MG63 (cell line): Measurements from ENCODE around the gene AP1B1. TPM values are rescaled to one million over a fixed set of nuclear protein-coding genes. Genes with fewer than 3 reads are reported as not detected.
"Not testable (repeated sequence)": the region's sequence is repeated elsewhere in the genome, so short reads cannot be mapped to it uniquely, and the experiment has no call there.

ENCODE experiments used
- DNase-seq: peaks from one replicate; pipeline ENCODE4 v3.0.0-alpha.2; 2020
- H3K27me3 ChIP-seq: fragments of 250-450 bp; sonication (Bioruptor Pico); 2 replicates; pipeline ENCODE4 v1.5.1; 2020; ENCODE audit warnings: mild to moderate bottlenecking, moderate library complexity
- H3K36me3 ChIP-seq: fragments of 250-450 bp; sonication (Bioruptor Pico); 2 replicates; pipeline ENCODE4 v1.5.1; 2020; ENCODE audit warnings: mild to moderate bottlenecking, moderate library complexity
- H3K4me3 ChIP-seq: fragments of 250-450 bp; sonication (Bioruptor Pico); 2 replicates; pipeline ENCODE4 v1.5.1; 2020; ENCODE audit warnings: mild to moderate bottlenecking, moderate library complexity
- H3K9me3 ChIP-seq: fragments of 250-450 bp; sonication (Bioruptor Pico); 2 replicates; pipeline ENCODE4 v1.5.1; 2020; ENCODE audit warnings: mild to moderate bottlenecking, moderate library complexity
- total RNA-seq: library from RNA; depleted of rRNA; stranded (reverse); fragments of >200 nt; shearing (Covaris generic); gene quantifications from 2 replicates; pipeline ENCODE4 v1.2.3, GENCODE V29; 2014; ENCODE audit warnings: low replicate concordance; rRNA removed

AP1B1 gene
- 49.3 and 75.2 TPM in 2 replicates for total RNA-seq

DNA sequence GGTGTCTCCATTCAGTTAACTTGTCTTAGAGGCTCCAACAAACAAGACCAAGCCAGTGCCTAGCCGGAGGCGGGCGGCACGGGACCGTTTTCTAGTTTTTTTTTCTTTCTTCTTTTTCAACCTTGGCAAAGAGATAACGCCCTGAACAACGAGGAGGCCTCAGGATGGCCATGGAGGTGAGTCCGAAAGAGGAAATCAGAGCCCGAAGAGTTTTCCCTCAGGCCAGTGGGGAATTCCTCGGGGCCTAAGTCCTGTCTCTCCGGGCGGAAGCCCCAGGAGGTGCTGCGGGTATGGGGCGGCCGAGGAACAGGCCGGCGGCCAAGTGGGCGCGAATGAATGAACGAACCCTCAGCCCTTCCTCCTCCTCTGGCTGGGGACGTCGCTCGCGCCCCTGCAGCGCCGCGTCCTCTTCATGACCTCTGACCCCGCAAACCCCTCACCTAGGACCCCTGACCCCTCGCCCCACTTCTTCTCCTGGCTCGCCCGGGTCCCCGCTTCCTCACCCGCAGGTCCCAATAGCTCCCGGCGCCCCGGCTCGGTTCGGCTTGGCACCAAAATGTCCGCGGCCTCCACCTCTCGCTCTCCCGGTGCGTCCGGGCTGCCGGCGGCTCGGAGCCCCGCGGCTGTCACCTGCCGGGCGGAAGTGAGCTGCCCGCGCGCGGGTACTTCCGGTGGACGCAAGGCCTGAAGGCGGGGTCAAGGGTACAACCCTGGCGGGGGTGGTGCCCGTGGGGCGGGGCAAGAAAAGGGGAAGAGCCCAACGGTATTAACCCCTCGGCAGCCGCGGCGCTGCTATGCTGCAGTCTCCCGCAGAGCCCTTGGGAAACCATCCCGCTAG lies at the start of gene AP1B1:
TSS of gene AP1B1 (minus strand) at position 650 of the 838 bp plus-strand sequence. CDS start 21,327 bp downstream, outside the sequence.
- Histone ChIP-seq H3K27me3 (no peaks in the 10 kb centered on the region), H3K36me3 (peaks cover 14% of the 10 kb centered on the region), H3K4me3 (peak within 1 kb of the TSS; percentile 87), H3K9me3 (no peaks in the 10 kb centered on the region)
- peak; percentile 95 for DNase-seq

DNA sequence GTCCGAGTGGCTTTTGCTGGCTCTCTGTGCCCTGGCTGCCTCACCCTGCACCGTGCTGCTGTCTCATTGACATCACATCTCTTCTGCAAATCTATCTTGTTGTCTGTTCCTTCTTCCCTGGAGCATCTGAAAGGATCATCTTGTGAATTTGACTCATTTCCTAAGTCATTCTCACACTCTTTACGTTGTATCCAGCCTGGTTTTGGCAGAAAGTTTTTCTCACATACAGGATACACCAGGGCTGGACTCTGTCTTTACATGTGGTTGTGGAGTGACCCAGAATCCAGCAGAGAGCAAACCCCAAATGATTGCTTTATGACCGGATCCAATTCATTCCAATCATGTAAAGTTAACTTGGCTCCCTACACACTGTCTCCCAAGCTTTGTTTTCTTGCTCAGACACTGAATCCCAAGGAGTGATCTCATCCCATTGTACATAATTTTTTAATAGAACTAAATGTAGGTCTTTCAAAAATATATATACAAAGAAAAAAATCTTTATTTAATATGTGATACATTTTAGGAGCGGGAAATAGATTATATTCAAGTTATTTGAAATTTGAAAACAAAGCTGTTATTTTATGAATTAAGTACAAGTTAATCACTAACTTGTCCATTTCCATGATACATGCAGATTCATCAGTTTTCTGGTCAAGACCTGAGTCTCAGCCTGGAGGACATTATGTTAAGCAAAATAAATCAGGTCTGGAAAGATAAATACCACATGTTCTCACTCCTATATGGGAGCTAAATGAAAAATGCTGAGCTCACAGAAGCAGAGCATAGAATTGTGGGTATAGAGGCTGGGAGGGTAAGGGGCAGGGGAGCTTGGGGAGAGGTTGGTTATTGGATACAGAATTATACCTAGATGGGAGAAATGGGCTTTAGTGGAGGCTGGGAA lies 47.1 kb upstream of the AP1B1 start:
- no peaks in the 10 kb centered on the region for H3K36me3 ChIP-seq
- no peaks in the 10 kb centered on the region for H3K9me3 ChIP-seq
- H3K27me3 ChIP-seq = peaks cover 34% of the 10 kb centered on the region
- DNase-seq = no peak
- H3K4me3 ChIP-seq = no peak overlapping the region

DNA sequence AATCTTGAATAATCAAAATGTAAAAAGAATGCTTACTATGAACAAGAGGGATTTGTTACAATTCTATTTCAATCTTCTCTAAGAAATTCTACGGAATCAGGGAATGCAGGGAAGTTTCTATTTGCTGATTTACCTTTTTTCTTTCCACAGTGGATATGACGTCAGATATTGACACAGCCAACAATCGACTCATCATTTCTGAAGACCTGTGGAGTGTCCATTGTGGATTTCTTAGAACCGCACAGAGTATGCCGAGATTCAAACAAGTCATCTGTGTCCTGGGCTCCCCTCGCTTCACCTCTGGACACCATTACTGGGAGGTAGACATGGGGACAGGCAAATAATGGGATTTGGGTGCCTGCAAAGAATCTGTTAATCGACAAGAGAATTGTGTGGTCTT lies 45.9 kb upstream of the AP1B1 start:
- H3K27me3 ChIP-seq = peaks cover 41% of the 10 kb centered on the region

DNA sequence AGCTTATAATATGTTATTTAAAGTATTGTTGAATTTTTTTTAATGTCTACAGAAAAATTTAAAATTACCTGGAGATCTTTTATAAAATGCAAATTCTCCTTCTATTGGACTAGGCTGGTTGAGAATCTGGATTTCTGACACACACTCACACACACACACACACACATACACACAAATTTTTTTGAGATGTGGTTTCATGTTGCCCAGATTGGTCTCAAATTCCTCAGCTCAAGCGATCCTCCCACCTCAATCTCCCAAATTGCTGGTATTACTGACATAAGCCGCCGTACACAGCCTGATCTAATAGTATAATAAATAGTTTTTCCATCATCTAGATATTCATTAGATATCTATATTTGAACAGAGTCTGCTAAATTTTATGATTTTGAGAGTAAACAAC lies 45.5 kb upstream of the AP1B1 start:
- Histone ChIP-seq H3K27me3 (peaks cover 41% of the 10 kb centered on the region), H3K9me3 (no peaks in the 10 kb centered on the region), H3K36me3 (no peaks in the 10 kb centered on the region), H3K4me3 (no peak overlapping the region)
- no peak for DNase-seq

More for the DNA sequence above, 45.9 kb upstream of the AP1B1 start:
- Histone ChIP-seq H3K4me3 (no peak overlapping the region), H3K9me3 (no peaks in the 10 kb centered on the region), H3K36me3 (no peaks in the 10 kb centered on the region)
- DNase-seq = no peak

DNA sequence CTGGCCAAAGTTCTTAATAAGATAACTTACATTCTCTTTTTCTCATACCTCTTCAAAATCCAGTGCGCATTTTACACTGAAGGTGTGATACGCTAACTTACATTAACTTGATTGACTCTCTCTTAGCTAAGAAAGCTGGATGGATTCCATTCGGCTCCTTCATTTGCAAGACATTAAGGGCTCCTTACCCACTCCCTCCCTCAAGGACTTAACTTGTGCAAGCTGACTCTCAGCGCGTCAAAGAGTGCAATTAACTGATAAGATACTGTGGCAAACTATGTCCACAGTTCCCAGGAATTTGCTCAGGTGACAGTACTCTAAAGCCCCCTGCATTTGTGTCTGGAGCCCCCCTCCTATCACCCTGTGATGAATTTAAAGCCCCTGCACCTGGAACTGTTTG lies 43.6 kb upstream of the AP1B1 start:
- Histone ChIP-seq H3K36me3 (no peaks in the 10 kb centered on the region), H3K4me3 (no peak overlapping the region), H3K9me3 (no peaks in the 10 kb centered on the region), H3K27me3 (peaks cover 41% of the 10 kb centered on the region)
- no peak for DNase-seq

DNA sequence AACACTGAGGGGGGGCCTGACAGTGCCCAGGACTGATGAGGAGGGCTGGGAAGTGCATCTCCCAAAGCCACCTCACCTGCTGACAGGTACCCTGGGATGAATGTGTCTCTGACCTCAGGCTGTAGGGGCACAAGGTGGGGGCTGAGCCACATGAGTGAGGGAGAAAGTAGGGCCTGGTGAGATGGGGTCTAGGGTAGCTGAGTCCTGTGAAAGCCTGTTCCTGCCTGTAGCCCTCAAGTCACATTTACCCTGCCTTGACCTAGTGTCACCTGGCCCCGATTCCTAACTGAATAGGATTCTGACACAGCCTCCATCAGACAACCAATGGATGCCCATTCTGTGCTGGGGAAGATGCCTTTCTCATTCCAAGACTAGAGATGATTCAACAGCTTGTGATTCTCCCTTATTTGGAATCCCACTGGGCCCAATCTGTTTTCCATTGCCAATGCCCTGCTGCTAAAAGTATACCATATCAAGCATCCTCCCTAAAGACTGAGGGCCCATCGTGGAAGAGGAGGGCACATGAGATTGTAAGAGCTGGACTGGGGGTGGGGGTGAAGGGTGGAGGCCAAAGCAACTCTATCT lies 38.9 kb upstream of the AP1B1 start:
- peaks cover 15% of the 10 kb centered on the region for H3K27me3 ChIP-seq
- H3K9me3 ChIP-seq = no peaks in the 10 kb centered on the region
- no peak for DNase-seq
- H3K36me3 ChIP-seq = no peaks in the 10 kb centered on the region
- no peak overlapping the region for H3K4me3 ChIP-seq

DNA sequence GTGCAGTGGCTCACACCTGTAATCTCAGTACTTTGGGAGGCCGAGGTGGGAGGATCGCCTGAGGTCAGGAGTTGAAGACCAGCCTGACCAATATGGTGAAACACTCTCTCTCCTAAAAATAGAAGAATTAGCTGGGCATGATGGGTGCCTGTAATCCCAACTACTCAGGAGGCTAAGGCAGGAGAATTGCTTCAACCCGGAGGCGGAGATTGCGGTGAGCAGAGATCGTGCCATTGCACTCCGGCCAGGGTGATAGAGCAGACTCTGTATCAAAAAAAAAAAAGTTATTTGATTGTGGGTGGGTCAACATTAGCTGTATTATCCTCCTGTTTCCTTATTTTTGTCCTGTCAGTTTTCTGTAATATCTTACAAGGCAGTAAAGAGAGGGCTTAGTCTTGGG lies 38.1 kb upstream of the AP1B1 start:
- Histone ChIP-seq H3K9me3 (no peaks in the 10 kb centered on the region), H3K36me3 (no peaks in the 10 kb centered on the region), H3K27me3 (peaks cover 15% of the 10 kb centered on the region), H3K4me3 (no peak overlapping the region)
- DNase-seq = no peak

DNA sequence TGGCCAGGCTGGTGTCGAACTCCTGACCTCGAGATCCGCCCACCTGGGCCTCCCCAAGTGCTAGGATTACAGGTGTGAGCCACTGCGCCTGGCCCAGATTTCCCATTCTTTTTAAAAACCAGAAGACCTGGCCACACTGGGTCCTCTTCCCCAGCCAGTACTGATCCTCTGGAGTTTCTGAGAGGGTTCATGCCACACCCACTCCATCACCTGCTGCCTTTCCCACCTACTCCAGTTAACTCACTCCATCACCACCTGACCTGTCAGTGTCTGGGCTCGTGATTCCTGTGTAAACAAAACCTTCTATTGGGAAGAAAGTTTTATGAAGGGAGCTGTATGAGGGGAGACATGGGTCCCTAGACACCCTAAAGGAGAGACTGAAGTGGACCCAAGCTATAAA lies 30.3 kb upstream of the AP1B1 start:
- H3K36me3 ChIP-seq, H3K27me3 ChIP-seq, H3K4me3 ChIP-seq, DNase-seq, H3K9me3 ChIP-seq: not testable (repeated sequence)

DNA sequence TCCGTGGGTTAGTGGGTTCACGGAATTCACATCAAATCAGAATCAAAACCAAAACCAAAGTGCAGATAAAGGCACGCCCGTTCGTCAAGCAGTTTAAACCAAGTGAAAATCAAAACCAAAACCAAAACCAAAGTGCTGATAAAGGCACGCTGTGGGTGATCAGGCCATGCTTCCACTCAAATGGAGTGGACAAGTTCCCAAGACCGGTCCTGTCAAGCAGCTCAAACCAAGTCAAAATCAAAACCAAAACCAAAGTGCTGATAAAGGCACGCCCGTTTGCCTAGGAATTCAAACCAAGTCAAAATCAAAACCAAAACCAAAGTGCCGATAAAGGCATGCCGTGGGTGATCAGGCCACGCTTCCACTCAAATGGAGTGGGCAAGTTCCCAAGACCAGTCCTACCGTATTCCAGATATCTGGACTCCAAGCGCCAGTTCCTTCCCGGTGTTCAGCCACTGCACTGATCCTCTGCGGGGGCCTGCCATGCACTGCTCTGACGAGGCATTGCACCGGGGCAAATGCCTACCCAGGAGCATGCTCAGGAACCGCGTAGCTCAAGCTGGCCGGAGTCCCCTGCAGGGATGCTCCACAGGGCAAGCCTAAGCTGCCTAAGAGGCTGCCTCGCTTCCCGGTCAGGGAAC lies 26.7 kb upstream of the AP1B1 start:
- peak overlapping the region; percentile 47 for H3K4me3 ChIP-seq
- not testable (repeated sequence) for H3K27me3 ChIP-seq, H3K36me3 ChIP-seq, H3K9me3 ChIP-seq
- DNase-seq = peak; percentile 52

DNA sequence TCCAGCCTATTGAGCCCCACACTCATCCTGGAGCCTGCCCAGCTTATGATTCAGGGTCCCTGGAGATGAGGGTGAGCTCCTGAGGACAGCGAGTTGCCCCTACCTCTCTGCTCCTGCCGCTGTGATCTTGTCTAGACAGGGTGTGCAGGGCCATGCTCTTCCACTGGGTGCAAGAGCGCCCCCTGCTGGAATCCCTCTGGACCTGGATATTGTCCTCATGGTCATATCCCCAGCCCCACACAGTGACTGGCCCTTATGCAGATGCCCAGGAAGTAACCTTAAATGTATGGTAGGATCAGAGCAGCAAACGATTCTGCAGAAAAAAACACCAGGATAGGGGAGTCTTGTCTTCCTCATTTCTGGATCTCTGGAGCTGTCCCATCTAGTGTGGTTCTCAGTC lies 24.4 kb upstream of the AP1B1 start:
- not testable (repeated sequence) for H3K9me3 ChIP-seq, H3K36me3 ChIP-seq, H3K4me3 ChIP-seq, DNase-seq, H3K27me3 ChIP-seq

DNA sequence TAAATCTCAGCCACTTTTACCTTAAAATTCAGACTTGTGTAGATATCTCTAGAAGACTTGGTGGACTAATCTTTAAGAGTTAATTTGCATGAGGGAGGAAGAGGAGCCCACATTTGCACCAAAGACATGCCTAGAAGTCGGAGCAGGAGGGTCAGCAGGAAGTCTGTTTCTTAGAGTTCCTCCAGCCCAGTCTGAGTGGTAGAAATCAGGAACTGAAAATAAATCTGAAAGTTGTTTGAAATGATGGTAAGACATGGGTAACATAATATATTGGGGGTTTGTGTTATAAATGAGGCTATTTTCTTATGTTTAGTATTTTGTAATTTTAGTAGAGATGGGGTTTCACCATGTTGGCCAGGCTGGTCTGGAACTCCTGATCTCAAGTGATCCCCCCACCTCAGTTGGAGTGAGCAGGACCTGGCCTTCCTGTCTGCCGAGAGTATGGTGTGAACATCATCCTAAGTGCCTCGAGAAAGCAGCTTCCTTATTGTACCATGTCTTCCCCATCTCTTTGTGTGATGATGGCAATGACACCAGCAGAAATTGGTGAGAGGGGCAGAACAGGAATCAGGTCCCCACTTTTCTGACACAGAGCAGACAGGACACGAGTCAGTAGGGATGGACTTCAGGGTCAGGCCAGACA lies 23.3 kb upstream of the AP1B1 start:
- not testable (repeated sequence) for H3K9me3 ChIP-seq, H3K27me3 ChIP-seq, H3K36me3 ChIP-seq, H3K4me3 ChIP-seq, DNase-seq

DNA sequence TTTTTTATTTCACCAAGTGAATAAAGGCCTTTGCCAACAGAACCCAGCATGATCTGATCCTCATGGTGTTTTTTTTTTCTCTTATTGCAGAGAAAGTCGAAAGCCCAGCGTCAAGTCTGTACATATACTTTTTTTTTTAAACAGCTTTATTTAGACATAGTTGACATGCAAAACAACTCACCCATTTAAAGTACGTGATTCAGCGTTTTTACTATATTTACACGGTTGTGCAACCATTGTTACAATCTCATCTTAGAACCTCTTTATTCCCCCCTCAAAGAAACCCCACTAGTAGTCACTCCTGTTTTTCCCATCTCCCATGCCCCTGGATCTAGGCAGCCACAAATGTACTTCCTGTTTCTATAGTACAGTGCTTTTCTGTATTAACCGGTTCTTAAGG lies 20.6 kb upstream of the AP1B1 start:
- Histone ChIP-seq H3K36me3 (no peaks in the 10 kb centered on the region), H3K27me3 (0 out of 2 replicates have a peak, but pooled peaks cover 4% of the 10 kb centered on the region), H3K4me3 (no peak overlapping the region), H3K9me3 (no peaks in the 10 kb centered on the region)
- no peak for DNase-seq

DNA sequence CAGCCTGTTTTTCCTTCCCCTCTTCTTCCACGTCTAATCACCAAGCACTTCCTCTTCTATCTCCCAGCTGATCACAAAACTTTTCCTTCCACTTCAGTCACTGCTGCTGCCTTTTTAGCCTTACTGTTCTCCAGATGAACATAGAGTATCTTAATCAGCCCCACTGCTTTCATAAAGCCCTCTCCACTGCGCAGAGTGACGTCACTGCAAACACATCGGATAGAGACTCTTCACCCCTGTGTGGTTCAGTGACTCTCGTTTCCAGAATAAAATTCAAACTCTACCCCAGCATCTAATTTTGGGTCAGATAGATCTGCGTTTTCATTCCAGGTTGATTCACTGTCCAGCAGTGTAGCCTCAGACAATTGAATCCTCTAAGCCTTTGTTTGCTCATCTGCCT lies 13.2 kb upstream of the AP1B1 start:
- H3K36me3 ChIP-seq, DNase-seq, H3K27me3 ChIP-seq, H3K9me3 ChIP-seq, H3K4me3 ChIP-seq: not testable (repeated sequence)

DNA sequence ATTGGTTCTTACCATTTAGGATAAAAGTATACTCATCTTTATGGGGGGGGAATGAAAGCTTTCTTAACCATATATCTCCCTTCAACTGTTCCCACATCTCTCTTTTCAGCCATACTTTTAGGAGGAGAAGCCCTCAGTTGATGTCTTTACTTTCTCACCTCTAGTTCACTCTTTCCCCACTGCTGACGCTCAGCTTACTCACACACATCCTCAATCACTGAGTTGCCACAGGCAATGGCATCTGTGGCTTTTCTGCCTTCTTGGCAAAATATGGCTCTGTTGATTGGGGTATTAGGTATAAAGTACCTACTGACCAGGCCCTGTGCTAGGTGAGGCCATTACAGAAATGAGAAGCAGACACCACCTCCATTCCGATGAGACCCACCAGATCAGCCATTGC lies 12.2 kb upstream of the AP1B1 start:
- 0 out of 2 replicates have a peak, but pooled peaks cover 5% of the 10 kb centered on the region for H3K27me3 ChIP-seq
- DNase-seq = no peak
- no peaks in the 10 kb centered on the region for H3K36me3 ChIP-seq
- H3K9me3 ChIP-seq = no peaks in the 10 kb centered on the region
- no peak overlapping the region for H3K4me3 ChIP-seq

DNA sequence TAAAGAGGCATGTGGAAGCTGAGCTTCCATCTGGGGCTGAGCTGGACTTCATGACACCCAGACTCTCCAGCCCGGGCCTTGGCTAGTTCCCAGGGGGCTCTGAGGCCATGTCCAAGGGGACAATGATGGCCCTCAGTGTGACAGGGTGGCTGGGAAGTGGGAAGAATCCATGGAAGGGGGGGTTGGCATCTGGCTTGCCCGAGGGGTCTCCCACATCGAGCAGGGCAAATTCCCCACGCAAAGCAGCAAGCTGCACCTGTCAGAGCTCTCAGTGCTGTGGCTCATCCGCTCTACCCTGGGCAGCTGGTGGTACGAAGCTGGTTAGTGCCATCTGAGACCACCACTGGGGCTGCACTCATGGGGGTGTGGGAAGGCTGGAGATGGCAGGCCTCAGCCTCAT lies 9.4 kb upstream of the AP1B1 start:
- no peak overlapping the region for H3K4me3 ChIP-seq
- no peaks in the 10 kb centered on the region for H3K9me3 ChIP-seq
- no peaks in the 10 kb centered on the region for H3K36me3 ChIP-seq
- no peak for DNase-seq
- H3K27me3 ChIP-seq = no peaks in the 10 kb centered on the region

DNA sequence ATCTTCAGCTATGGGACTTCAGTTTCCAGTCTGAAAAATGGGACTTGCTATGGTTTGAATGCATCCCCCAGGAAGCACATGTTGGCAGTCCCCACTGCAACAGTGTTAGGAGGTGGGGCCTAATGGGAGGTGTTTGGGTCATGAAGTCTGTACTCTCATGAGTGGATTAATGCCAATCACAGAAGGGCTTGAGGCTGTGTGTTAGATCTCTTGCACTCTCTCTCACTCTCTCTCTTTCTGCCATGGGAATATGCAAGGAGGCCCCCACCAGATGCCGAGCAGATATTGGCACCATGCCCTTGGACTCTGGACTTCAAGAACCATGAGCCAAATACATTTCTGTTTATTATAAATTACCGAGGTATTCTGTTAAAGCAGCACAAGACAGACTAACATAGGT lies 7.8 kb upstream of the AP1B1 start:
- Histone ChIP-seq H3K9me3 (no peaks in the 10 kb centered on the region), H3K36me3 (no peaks in the 10 kb centered on the region), H3K4me3 (no peak overlapping the region), H3K27me3 (no peaks in the 10 kb centered on the region)
- no peak for DNase-seq
